ENCODE measurements around the gene LRRC46. TPM values are rescaled to one million over a fixed set of nuclear protein-coding genes. Genes with fewer than 3 reads are reported as not detected.
A peak's percentile ranks its signal among the peaks of the same experiment; 100 is the strongest.

The LRRC46 gene
- 1 to 10 TPM; 1.7 to 3.1 (median 2.7) TPM for total RNA-seq
- total RNA-seq (2013): 0.54 TPM

GRCh38 chr17:47831003-47831933 is at the start of gene LRRC46, which contains the start of gene MRPL10:
Gene LRRC46 (plus strand): TSS chr17:47831670. CDS start chr17:47831990, 320 bp downstream.
Gene MRPL10 (minus strand): TSS chr17:47831541. CDS start chr17:47831511, 30 bp downstream.
- H3K27ac Mint-ChIP-seq: peak within 1 kb of the TSS; percentile 96 to 98
- Histone ChIP-seq H3K27me3 (ENCODE audit: control insufficient read depth, insufficient read depth, low read length) (no peaks in the 10 kb centered on the region), H3K27ac (ENCODE audit: low read length) (peak within 1 kb of the TSS; percentile 93), H3K4me1 (ENCODE audit: control insufficient read depth, insufficient read depth, low read length) (peaks cover 41% of the 10 kb centered on the region), H3K4me3 (ENCODE audit: low read length) (peak within 1 kb of the TSS; percentile 70), H3K9me3 (ENCODE audit: control insufficient read depth, insufficient read depth, low read length) (no peaks in the 10 kb centered on the region), H3K36me3 (ENCODE audit: control insufficient read depth, insufficient read depth, low read length) (peaks cover 22% of the 10 kb centered on the region)
- WGBS (ENCODE audit: insufficient coverage): 0% methylated on average over 41 of the region's 42 CpGs
- DNase-seq: peak; percentile 92 to 96
- peaks cover 37 to 45% of the 10 kb centered on the region in 2 donors for H3K4me1 Mint-ChIP-seq
- H3K9me3 Mint-ChIP-seq: no peaks in the 10 kb centered on the region
- ATAC-seq: peak; percentile 58 to 78 (median 66)
- no peaks in the 10 kb centered on the region for H3K36me3 Mint-ChIP-seq
- peak within 1 kb of the TSS; percentile 96 for H3K4me3 Mint-ChIP-seq
- intact Hi-C loops (cut with micrococcal nuclease): loop anchor here (1.0 to 10.0 kb wide), 4 partner anchors 10 to 214 kb away; partner anchors contain the start of genes NFE2L1, OSBPL7 and PNPO
- no peak for TF ChIP-seq CTCF (IDR thresholded peaks at IDR 0.05)
- no peaks in the 10 kb centered on the region for H3K27me3 Mint-ChIP-seq (ENCODE audit: low read depth in 2 of 2)

GRCh38 chr17:47785538-47786123 is 45.8 kb upstream of the LRRC46 start:
- intact Hi-C loops (cut with micrococcal nuclease): no loop called here
- no peaks in the 10 kb centered on the region for H3K9me3 Mint-ChIP-seq

More at GRCh38 chr17:47785538-47786123, 45.8 kb upstream of the LRRC46 start:
- Histone ChIP-seq H3K27ac (ENCODE audit: low read length) (no peak overlapping the region), H3K27me3 (ENCODE audit: control insufficient read depth, insufficient read depth, low read length) (peaks cover 2% of the 10 kb centered on the region), H3K36me3 (ENCODE audit: control insufficient read depth, insufficient read depth, low read length) (no peaks in the 10 kb centered on the region), H3K4me1 (ENCODE audit: control insufficient read depth, insufficient read depth, low read length) (peaks cover 8% of the 10 kb centered on the region), H3K4me3 (ENCODE audit: low read length) (no peak overlapping the region), H3K9me3 (ENCODE audit: control insufficient read depth, insufficient read depth, low read length) (no peaks in the 10 kb centered on the region)
- DNase-seq (peak in 1 of 2 donors; percentile 42), ATAC-seq (no peak)
- Mint-ChIP-seq H3K27me3 (ENCODE audit: low read depth in 2 of 2) (peaks cover 17 to 32% of the 10 kb centered on the region in 2 donors), H3K4me3 (no peak overlapping the region), H3K27ac (no peak overlapping the region), H3K36me3 (no peaks in the 10 kb centered on the region), H3K4me1 (peaks cover 7 to 14% of the 10 kb centered on the region in 2 donors)
- WGBS (ENCODE audit: insufficient coverage): 38% methylated on average over 4 of the region's 5 CpGs
- TF ChIP-seq CTCF (IDR thresholded peaks at IDR 0.05): no peak

All from natural killer cell (primary cell).